ENCODE data around the gene ANKRD27. TPM values are rescaled to one million over a fixed set of nuclear protein-coding genes. Genes with fewer than 3 reads are reported as not detected.
"Not testable (repeated sequence)": the region's sequence is repeated elsewhere in the genome, so short reads cannot be mapped to it uniquely, and the experiment has no call there.

ANKRD27 gene
- total and polyA plus RNA-seq, 8 donors, result 8.8 to 61.7 (median 23.3) TPM

GRCh38 chr19:32719611-32720059, 44.7 kb upstream of the ANKRD27 start, which contains the start of gene TDRD12:
TDRD12 (plus strand) TSS chr19:32719767; CDS start chr19:32720073, 306 bp downstream.
- H3K27me3 ChIP-seq, result no peaks in the 10 kb centered on the region
- no peak for TF ChIP-seq POLR2AphosphoS5 (IDR thresholded peaks at IDR 0.05)
- no peak for TF ChIP-seq EP300 (IDR thresholded peaks at IDR 0.05)
- no peak for TF ChIP-seq POLR2A (IDR thresholded peaks at IDR 0.05)
- TF ChIP-seq CTCF (IDR thresholded peaks at IDR 0.05), result no peak
- DNase-seq, result no peak
- no peaks in the 10 kb centered on the region for H3K9me3 ChIP-seq
- WGBS, 5 donors, result 88 to 93% (median 90%) methylated on average over 27 to 44 of the region's 44 CpGs
- peaks cover 1 to 17% (median 10%) of the 10 kb centered on the region in 4 donors for H3K36me3 ChIP-seq
- intact Hi-C loops (cut with DNase I; ENCODE audit: low total_unique reads), result no loop called here
- no peak within 1 kb of the TSS for H3K4me3 ChIP-seq
- H3K27ac ChIP-seq, result no peak within 1 kb of the TSS
- peaks cover 0 to 17% (median 4%) of the 10 kb centered on the region in 4 donors for H3K4me1 ChIP-seq

- TF ChIP-seq POLR2A (IDR thresholded peaks at IDR 0.05), result no peak
- TF ChIP-seq POLR2AphosphoS5 (IDR thresholded peaks at IDR 0.05), result no peak
- no peak for TF ChIP-seq CTCF (IDR thresholded peaks at IDR 0.05)
- TF ChIP-seq EP300 (IDR thresholded peaks at IDR 0.05), result no peak
- no peak overlapping the region for H3K27ac ChIP-seq
- no peak overlapping the region for H3K4me3 ChIP-seq
- no peaks in the 10 kb centered on the region for H3K9me3 ChIP-seq
- peaks cover 0 to 17% (median 4%) of the 10 kb centered on the region in 4 donors for H3K4me1 ChIP-seq
- H3K36me3 ChIP-seq, result peaks cover 2 to 30% (median 23%) of the 10 kb centered on the region in 4 donors
- H3K27me3 ChIP-seq, result no peaks in the 10 kb centered on the region
- WGBS, 5 donors, result 66 to 78% (median 75%) methylated on average over 7 of the region's 7 CpGs
- no peak for DNase-seq
- intact Hi-C loops (cut with DNase I; ENCODE audit: low total_unique reads), result no loop called here
Measured at GRCh38 chr19:32718286-32718685, 43.3 kb upstream of the ANKRD27 start.

GRCh38 chr19:32717496-32717895, 42.5 kb upstream of the ANKRD27 start:
- no peak for DNase-seq
- 39 to 58% (median 42%) methylated on average over 5 of the region's 5 CpGs for WGBS, 5 donors
- H3K36me3 ChIP-seq, result peaks cover 8 to 38% (median 30%) of the 10 kb centered on the region in 4 donors
- TF ChIP-seq POLR2A (IDR thresholded peaks at IDR 0.05), result no peak
- TF ChIP-seq EP300 (IDR thresholded peaks at IDR 0.05), result no peak
- TF ChIP-seq POLR2AphosphoS5 (IDR thresholded peaks at IDR 0.05), result no peak
- no peak for TF ChIP-seq CTCF (IDR thresholded peaks at IDR 0.05)
- intact Hi-C loops (cut with DNase I; ENCODE audit: low total_unique reads), result no loop called here
- H3K27ac ChIP-seq, result no peak overlapping the region
- no peak overlapping the region for H3K4me3 ChIP-seq
- no peaks in the 10 kb centered on the region for H3K27me3 ChIP-seq
- no peaks in the 10 kb centered on the region for H3K9me3 ChIP-seq
- peaks cover 0 to 17% (median 4%) of the 10 kb centered on the region in 4 donors for H3K4me1 ChIP-seq

- WGBS, 5 donors, result 96 to 99% (median 99%) methylated on average over 7 of the region's 7 CpGs
- intact Hi-C loops (cut with DNase I; ENCODE audit: low total_unique reads), result not testable (repeated sequence)
Measured at GRCh38 chr19:32716203-32716602, 41.2 kb upstream of the ANKRD27 start.

GRCh38 chr19:32711747-32712146, 36.8 kb upstream of the ANKRD27 start:
- intact Hi-C loops (cut with DNase I; ENCODE audit: low total_unique reads), result no loop called here
- peaks cover 16 to 70% (median 67%) of the 10 kb centered on the region in 4 donors for H3K36me3 ChIP-seq
- 88 to 91% (median 88%) methylated on average over 6 of the region's 6 CpGs for WGBS, 5 donors
- H3K9me3 ChIP-seq, result no peaks in the 10 kb centered on the region
- TF ChIP-seq POLR2A (IDR thresholded peaks at IDR 0.05), result no peak
- no peak for TF ChIP-seq CTCF (IDR thresholded peaks at IDR 0.05)
- no peak for TF ChIP-seq POLR2AphosphoS5 (IDR thresholded peaks at IDR 0.05)
- TF ChIP-seq EP300 (IDR thresholded peaks at IDR 0.05), result no peak
- H3K27me3 ChIP-seq, result no peaks in the 10 kb centered on the region
- H3K4me1 ChIP-seq, result peaks cover 0 to 6% (median 6%) of the 10 kb centered on the region in 4 donors
- H3K4me3 ChIP-seq, result no peak overlapping the region
- H3K27ac ChIP-seq, result no peak overlapping the region
- no peak for DNase-seq

More at GRCh38 chr19:32716203-32716602, 41.2 kb upstream of the ANKRD27 start:
- H3K9me3 ChIP-seq, H3K4me3 ChIP-seq, DNase-seq, H3K27me3 ChIP-seq, H3K27ac ChIP-seq: not testable (repeated sequence)
- Histone ChIP-seq H3K4me1 (peaks cover 0 to 17% (median 4%) of the 10 kb centered on the region in 4 donors), H3K36me3 (peaks cover 16 to 51% (median 43%) of the 10 kb centered on the region in 4 donors)
